Upper lobe of left lung (tissue), 6 donors: Measurements from ENCODE around the gene SCLT1. TPM values are rescaled to one million over a fixed set of nuclear protein-coding genes. Genes with fewer than 3 reads are reported as not detected.

ENCODE experiments used
- ATAC-seq, 2 donors: fragments of 200-7000 bp; cut with Tn5 transposase; one replicate each; pipeline ENCODE4 v1.9.1; 2022; ENCODE audit warnings: mild to moderate bottlenecking in 2 of 2, moderate library complexity in 2 of 2; ENCODE audit not compliant: low FRiP score in 2 of 2
- DNase-seq, 2 donors: peaks; one replicate each; pipeline ENCODE4 v3.0.0-alpha.2; 2019 to 2020
- H3K27ac ChIP-seq, 4 donors: fragments of 200-600 bp; sonication (generic); one replicate each; pipeline ENCODE4 v1.5.1; 2016 to 2019
- H3K27me3 ChIP-seq, 4 donors: fragments of 200-600 bp; sonication (generic); one replicate each; pipeline ENCODE4 v1.5.1; 2017 to 2019
- H3K36me3 ChIP-seq, 4 donors: fragments of 200-600 bp; sonication (generic); one replicate each; pipeline ENCODE4 v1.5.1; 2016 to 2019
- H3K4me1 ChIP-seq, 4 donors: fragments of 200-600 bp; sonication (generic); one replicate each; pipeline ENCODE4 v1.5.1; 2018 to 2019
- H3K4me3 ChIP-seq, 4 donors: fragments of 200-600 bp; sonication (generic); one replicate each; pipeline ENCODE4 v1.5.1; 2017 to 2019; ENCODE audit warnings: mild to moderate bottlenecking in 2 of 4, moderate library complexity in 1 of 4
- H3K9me3 ChIP-seq, 4 donors: fragments of 200-600 bp; sonication (generic); one replicate each; pipeline ENCODE4 v1.5.1; 2018 to 2019
- CTCF ChIP-seq, 6 experiments: fragments of 450-650 bp in 4 of 6; fragments of 200-600 bp in 2 of 6; sonication (generic) in 2 of 6; IDR thresholded peaks; one replicate each; pipeline ENCODE4 v1.5.1; 2016 to 2019; ENCODE audit warnings: antibody characterized with exemption in 6 of 6
- EP300 ChIP-seq, 4 donors: sonication (generic); formaldehyde crosslinking; IDR thresholded peaks; one replicate each; pipeline ENCODE4 v1.5.1; 2017; ENCODE audit warnings: antibody characterized with exemption in 4 of 4, control low read depth in 2 of 4
- POLR2A ChIP-seq, 4 donors: fragments of 450-650 bp; IDR thresholded peaks; one replicate each; pipeline ENCODE4 v1.5.1; 2016 to 2017; ENCODE audit warnings: antibody characterized with exemption in 4 of 4, mild to moderate bottlenecking in 2 of 4
- POLR2AphosphoS5 ChIP-seq, 2 donors: sonication (generic); formaldehyde crosslinking; IDR thresholded peaks; one replicate each; pipeline ENCODE4 v1.5.1; 2017; ENCODE audit warnings: antibody characterized with exemption in 2 of 2
- WGBS, 2 donors: methylation state at CpG; one replicate each; pipeline ENCODE4 v1.1.5; 2017 to 2018; 5-methylcytosine and 5-hydroxymethylcytosine counted together
- total RNA-seq, 6 donors: library from RNA; depleted of rRNA in 4 of 6; stranded (reverse); fragments of >200 nt in 4 of 6; gene quantifications; one replicate each; pipeline versions ENCODE4 v1.1.0 to v1.2.1, GENCODE V29; 2016 to 2021
- donor health status: DM: no; HTN: no; CAD: no; lungs with moderate emphysema.
- donor health status: DM: no; HTN: yes; CAD: no; lungs with severe emphysema.

SCLT1 gene
- total RNA-seq, 6 donors from 2014 or later: 7.9 to 27.2 (median 14.2) TPM

GRCh38 chr4:128906581-128906980 is 186.8 kb downstream of the SCLT1 start:
- 70 to 86% methylated on average over 1 of the region's 1 CpG for WGBS, 2 donors
- ATAC-seq (no peak), DNase-seq (no peak)
- Histone ChIP-seq H3K4me3 (no peak overlapping the region), H3K36me3 (no peaks in the 10 kb centered on the region), H3K4me1 (no peaks in the 10 kb centered on the region), H3K27me3 (no peaks in the 10 kb centered on the region), H3K9me3 (no peaks in the 10 kb centered on the region), H3K27ac (no peak overlapping the region)
- TF ChIP-seq POLR2A (IDR thresholded peaks at IDR 0.05): no peak

GRCh38 chr4:128904821-128905220 is 188.5 kb downstream of the SCLT1 start:
- TF ChIP-seq POLR2AphosphoS5 (IDR thresholded peaks at IDR 0.05) (no peak), CTCF (IDR thresholded peaks at IDR 0.05) (no peak), POLR2A (IDR thresholded peaks at IDR 0.05) (no peak), EP300 (IDR thresholded peaks at IDR 0.05) (no peak)
- H3K9me3 ChIP-seq: no peaks in the 10 kb centered on the region
- no peak overlapping the region for H3K27ac ChIP-seq
- WGBS, 2 donors: 87 to 89% methylated on average over 3 of the region's 3 CpGs
- no peak for ATAC-seq
- no peak overlapping the region for H3K4me3 ChIP-seq
- no peaks in the 10 kb centered on the region for H3K36me3 ChIP-seq
- H3K4me1 ChIP-seq: no peaks in the 10 kb centered on the region
- no peak for DNase-seq
- H3K27me3 ChIP-seq: no peaks in the 10 kb centered on the region

- ATAC-seq (no peak), DNase-seq (no peak)
- TF ChIP-seq EP300 (IDR thresholded peaks at IDR 0.05): no peak
- no peak for TF ChIP-seq POLR2A (IDR thresholded peaks at IDR 0.05)
- TF ChIP-seq POLR2AphosphoS5 (IDR thresholded peaks at IDR 0.05): no peak
- TF ChIP-seq CTCF (IDR thresholded peaks at IDR 0.05): no peak
- Histone ChIP-seq H3K4me3 (no peak overlapping the region), H3K9me3 (no peaks in the 10 kb centered on the region), H3K4me1 (no peaks in the 10 kb centered on the region), H3K27ac (no peak overlapping the region), H3K36me3 (peaks cover 0 to 5% (median 0%) of the 10 kb centered on the region in 4 donors), H3K27me3 (no peaks in the 10 kb centered on the region)
- WGBS, 2 donors: 54 to 63% methylated on average over 4 of the region's 4 CpGs
Observed at GRCh38 chr4:128880662-128881061, 212.7 kb downstream of the SCLT1 start.

- Histone ChIP-seq H3K9me3 (no peaks in the 10 kb centered on the region), H3K36me3 (peaks cover 0 to 12% (median 0%) of the 10 kb centered on the region in 4 donors), H3K4me1 (no peaks in the 10 kb centered on the region), H3K4me3 (no peak overlapping the region), H3K27ac (no peak overlapping the region), H3K27me3 (no peaks in the 10 kb centered on the region)
- TF ChIP-seq CTCF (IDR thresholded peaks at IDR 0.05): no peak
- TF ChIP-seq POLR2A (IDR thresholded peaks at IDR 0.05): no peak
- TF ChIP-seq POLR2AphosphoS5 (IDR thresholded peaks at IDR 0.05): no peak
- no peak for TF ChIP-seq EP300 (IDR thresholded peaks at IDR 0.05)
- WGBS, 2 donors: 83 to 88% methylated on average over 2 of the region's 2 CpGs
- no peak for ATAC-seq
- no peak for DNase-seq
Observed at GRCh38 chr4:128879971-128880370, 213.4 kb downstream of the SCLT1 start.

GRCh38 chr4:128879283-128879682 is 214.1 kb downstream of the SCLT1 start:
- no peaks in the 10 kb centered on the region for H3K9me3 ChIP-seq

More at GRCh38 chr4:128879283-128879682, 214.1 kb downstream of the SCLT1 start:
- Histone ChIP-seq H3K27ac (no peak overlapping the region), H3K36me3 (peaks cover 0 to 18% (median 0%) of the 10 kb centered on the region in 4 donors), H3K4me3 (no peak overlapping the region), H3K4me1 (no peaks in the 10 kb centered on the region), H3K27me3 (no peaks in the 10 kb centered on the region)
- 69 to 76% methylated on average over 2 of the region's 2 CpGs for WGBS, 2 donors
- no peak for TF ChIP-seq POLR2A (IDR thresholded peaks at IDR 0.05)
- no peak for TF ChIP-seq CTCF (IDR thresholded peaks at IDR 0.05)
- TF ChIP-seq EP300 (IDR thresholded peaks at IDR 0.05): no peak
- no peak for TF ChIP-seq POLR2AphosphoS5 (IDR thresholded peaks at IDR 0.05)
- no peak for DNase-seq
- ATAC-seq: no peak
